MCF 10A (cell line): ENCODE measurements around the gene CDHR2. TPM values are rescaled to one million over a fixed set of nuclear protein-coding genes. Genes with fewer than 3 reads are reported as not detected.

Source experiments
- BruUV-seq: library from RNA; stranded (reverse); fragments of 400-500 nt; replicated peaks from 2 replicates; lab custom pipeline; 2021; lab: Mats Ljungman, UMichigan
- CTCF ChIA-PET: fragments of 300-600 bp; sonication (Branson Sonifier 250); formaldehyde crosslinking; extraction: SDS; loops from one replicate; lab custom pipeline; 2021; ENCODE audit warnings: antibody characterized with exemption, inconsistent platforms; lab: Yijun Ruan, JAX
- POLR2A ChIA-PET: fragments of 300-600, 350-650 bp; sonication (Branson Sonifier 250); formaldehyde crosslinking; extraction: SDS; loops from one replicate; lab custom pipeline; 2020; ENCODE audit warnings: antibody characterized with exemption, inconsistent platforms; lab: Yijun Ruan, JAX
- DNase-seq: peaks from one replicate; pipeline ENCODE4 v3.0.0-alpha.2; 2018; ENCODE audit not compliant: unreplicated experiment
- H3K27ac Mint-ChIP-seq: one replicate; pipeline ENCODE4 v1.8.0; 2022; ENCODE audit warnings: mild to moderate bottlenecking, low read depth, mixed read lengths; ENCODE audit not compliant: unreplicated experiment
- H3K27me3 Mint-ChIP-seq: one replicate; pipeline ENCODE4 v1.8.0; 2022; ENCODE audit warnings: mixed read lengths; ENCODE audit not compliant: insufficient read depth, unreplicated experiment
- H3K36me3 Mint-ChIP-seq: one replicate; pipeline ENCODE4 v1.8.0; 2022; ENCODE audit warnings: mild to moderate bottlenecking, moderate library complexity, mixed read lengths; ENCODE audit not compliant: insufficient read depth, unreplicated experiment
- H3K4me1 Mint-ChIP-seq: one replicate; pipeline ENCODE4 v1.8.0; 2022; ENCODE audit warnings: mixed read lengths; ENCODE audit not compliant: insufficient read depth, unreplicated experiment
- H3K4me3 Mint-ChIP-seq: one replicate; pipeline ENCODE4 v1.8.0; 2022; ENCODE audit warnings: mild to moderate bottlenecking, moderate library complexity, mixed read lengths; ENCODE audit not compliant: unreplicated experiment
- H3K9me3 Mint-ChIP-seq: one replicate; pipeline ENCODE4 v1.8.0; 2022; ENCODE audit warnings: mixed read lengths; ENCODE audit not compliant: unreplicated experiment
- intact Hi-C: fragments of 100-400 bp; cut with micrococcal nuclease; formaldehyde crosslinking; loops from 2 replicates; pipeline ENCODE4 v1.14.1; 2022
- total RNA-seq: library from RNA; stranded (reverse); gene quantifications from 2 replicates; pipeline ENCODE4 v1.2.3, GENCODE V29; 2022
- TF ChIP-seq, protein P1 (sequence below): fragments of 200-600 bp; IDR thresholded peaks from one replicate; pipeline ENCODE4 v1.8.0; 2022; ENCODE audit warnings: antibody characterized with exemption, mild to moderate bottlenecking; ENCODE audit not compliant: unreplicated experiment

Gene CDHR2
- total RNA-seq, 1 experiment from 2014 or later: 0.09 TPM

DNA sequence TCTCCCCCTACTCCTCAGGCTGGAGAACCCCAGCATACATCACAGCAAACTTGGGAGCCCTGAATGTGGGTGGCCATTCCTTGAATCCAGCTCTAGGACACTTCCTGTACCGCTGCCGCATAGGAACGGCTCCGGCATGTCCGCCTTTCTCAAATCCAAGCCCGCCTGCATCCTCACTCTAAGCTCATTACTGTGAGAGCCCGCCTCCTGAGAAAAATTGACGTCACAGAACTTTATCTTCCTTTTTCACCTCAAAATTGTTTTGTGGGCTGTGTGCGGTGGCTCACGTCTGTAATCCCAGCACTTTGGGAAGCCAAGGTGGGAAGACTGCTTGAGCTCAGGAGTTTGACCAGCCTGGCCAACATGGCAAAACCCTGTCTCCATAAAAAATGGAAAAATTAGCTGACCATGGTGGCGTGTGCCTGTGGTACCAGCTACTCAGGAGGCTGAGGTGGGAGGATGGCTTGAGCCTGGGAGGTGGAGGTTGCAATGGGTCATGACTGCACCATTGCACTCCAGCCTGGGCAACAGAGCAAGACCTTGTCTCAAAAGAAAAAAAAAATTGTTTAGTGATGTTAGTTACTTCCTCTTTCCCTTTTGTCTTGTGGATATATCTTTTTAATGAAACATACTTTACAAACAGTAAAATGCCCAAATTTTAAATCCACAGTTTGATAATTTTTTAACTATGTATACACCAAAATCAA lies 34.7 kb upstream of the CDHR2 start:
- TF ChIP-seq, protein P1, sequence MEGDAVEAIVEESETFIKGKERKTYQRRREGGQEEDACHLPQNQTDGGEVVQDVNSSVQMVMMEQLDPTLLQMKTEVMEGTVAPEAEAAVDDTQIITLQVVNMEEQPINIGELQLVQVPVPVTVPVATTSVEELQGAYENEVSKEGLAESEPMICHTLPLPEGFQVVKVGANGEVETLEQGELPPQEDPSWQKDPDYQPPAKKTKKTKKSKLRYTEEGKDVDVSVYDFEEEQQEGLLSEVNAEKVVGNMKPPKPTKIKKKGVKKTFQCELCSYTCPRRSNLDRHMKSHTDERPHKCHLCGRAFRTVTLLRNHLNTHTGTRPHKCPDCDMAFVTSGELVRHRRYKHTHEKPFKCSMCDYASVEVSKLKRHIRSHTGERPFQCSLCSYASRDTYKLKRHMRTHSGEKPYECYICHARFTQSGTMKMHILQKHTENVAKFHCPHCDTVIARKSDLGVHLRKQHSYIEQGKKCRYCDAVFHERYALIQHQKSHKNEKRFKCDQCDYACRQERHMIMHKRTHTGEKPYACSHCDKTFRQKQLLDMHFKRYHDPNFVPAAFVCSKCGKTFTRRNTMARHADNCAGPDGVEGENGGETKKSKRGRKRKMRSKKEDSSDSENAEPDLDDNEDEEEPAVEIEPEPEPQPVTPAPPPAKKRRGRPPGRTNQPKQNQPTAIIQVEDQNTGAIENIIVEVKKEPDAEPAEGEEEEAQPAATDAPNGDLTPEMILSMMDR: no peak
- Mint-ChIP-seq H3K9me3 (no peaks in the 10 kb centered on the region), H3K27me3 (no peaks in the 10 kb centered on the region), H3K36me3 (peaks cover 17% of the 10 kb centered on the region), H3K27ac (no peak overlapping the region), H3K4me1 (no peaks in the 10 kb centered on the region), H3K4me3 (no peak overlapping the region)
- BruUV-seq: TSS peak; percentile 2
- intact Hi-C loops: no loop called here
- CTCF ChIA-PET: interaction anchor here (0.8 to 1.7 kb wide), 3 partner anchors 19 to 143 kb away, joined by 3 to 7 read pairs (median 4); partner anchors contain the start of gene FAF2
- POLR2A ChIA-PET: no interaction called here
- no peak for DNase-seq

DNA sequence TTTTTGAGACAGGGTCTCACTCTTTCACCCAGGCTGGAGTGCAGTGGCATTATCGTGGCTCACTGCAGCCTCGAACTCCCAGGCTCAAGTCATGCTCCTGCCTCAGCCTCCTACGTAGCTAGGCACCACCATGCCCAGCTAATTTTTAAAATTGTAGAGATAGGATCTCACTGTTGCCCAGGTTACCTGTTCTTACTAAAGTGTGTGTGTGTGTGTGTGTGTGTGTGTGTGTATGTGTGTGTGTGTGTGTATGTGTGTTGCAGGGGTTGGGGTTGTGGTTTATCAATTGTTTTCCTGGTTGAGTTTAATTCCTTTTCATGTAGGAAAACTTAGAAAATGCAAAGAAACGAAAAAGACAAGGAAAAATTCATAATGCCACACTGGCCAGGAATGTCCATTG lies 33.7 kb upstream of the CDHR2 start:
- CTCF ChIA-PET: interaction anchor here (1.7 kb wide), 1 partner anchor 67 kb away, joined by 7 read pairs; the partner anchor contains the start of gene FAF2
- H3K4me3 Mint-ChIP-seq: no peak overlapping the region
- DNase-seq: no peak
- TF ChIP-seq, protein P1: no peak
- intact Hi-C loops: no loop called here
- no peaks in the 10 kb centered on the region for H3K27me3 Mint-ChIP-seq
- peaks cover 7% of the 10 kb centered on the region for H3K36me3 Mint-ChIP-seq
- POLR2A ChIA-PET: interaction anchor here (0.6 kb wide), 1 partner anchor 10 kb away, joined by 3 read pairs; no protein-coding TSS in a partner anchor
- no peak overlapping the region for H3K27ac Mint-ChIP-seq
- H3K4me1 Mint-ChIP-seq: no peaks in the 10 kb centered on the region
- H3K9me3 Mint-ChIP-seq: no peaks in the 10 kb centered on the region
- BruUV-seq: no TSS peak

DNA sequence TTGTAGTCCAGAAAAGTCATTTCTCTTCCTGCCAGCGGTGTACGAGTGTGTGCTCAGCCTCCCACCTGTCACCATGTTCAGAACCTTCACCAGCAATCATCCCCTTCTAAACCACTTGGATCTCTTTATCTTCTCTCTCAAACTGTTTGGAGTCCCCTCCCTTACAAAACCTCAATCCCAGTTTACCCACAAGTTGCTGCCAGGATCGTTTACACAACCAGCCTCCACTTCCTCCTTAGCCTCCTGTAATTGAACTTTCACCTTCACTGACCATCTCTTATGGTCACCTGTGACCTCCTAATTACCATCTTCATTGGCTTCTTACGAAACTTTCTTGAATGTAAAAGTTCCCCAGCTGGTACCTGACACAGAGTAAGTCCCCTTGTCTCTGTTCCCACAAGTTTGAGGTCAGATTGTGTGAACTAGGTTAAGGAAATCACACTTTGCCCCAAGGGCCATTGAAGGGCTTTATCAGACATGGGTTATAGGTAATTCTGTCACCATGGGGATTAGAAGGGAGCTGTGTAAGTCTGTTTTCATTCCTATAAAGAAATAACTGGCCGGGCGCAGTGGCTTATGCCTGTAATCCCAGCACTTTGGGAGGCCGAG lies 32.0 kb upstream of the CDHR2 start:
- Mint-ChIP-seq H3K27ac (no peak overlapping the region), H3K36me3 (no peaks in the 10 kb centered on the region), H3K4me1 (peaks cover under 1% of the 10 kb centered on the region), H3K4me3 (no peak overlapping the region), H3K9me3 (no peaks in the 10 kb centered on the region), H3K27me3 (no peaks in the 10 kb centered on the region)
- DNase-seq: no peak
- POLR2A ChIA-PET: interaction anchor here (0.7 kb wide), 1 partner anchor 165 kb away, joined by 4 read pairs; no protein-coding TSS in a partner anchor
- no TSS peak for BruUV-seq
- TF ChIP-seq, protein P1: no peak
- CTCF ChIA-PET: interaction anchor here (0.6 to 1.0 kb wide), 2 partner anchors 61 to 95 kb away, joined by 3 to 4 read pairs; no protein-coding TSS in a partner anchor
- intact Hi-C loops: no loop called here
